NCI-H1694 treated with DMSO at 0.1 percent for 48 hours (cell line): ENCODE measurements around the gene RFTN1.

ENCODE experiments used
- DNase-seq: peaks from one replicate; lab custom pipeline; 2025; lab: John Stamatoyannopoulos, UW

Gene RFTN1

DNA sequence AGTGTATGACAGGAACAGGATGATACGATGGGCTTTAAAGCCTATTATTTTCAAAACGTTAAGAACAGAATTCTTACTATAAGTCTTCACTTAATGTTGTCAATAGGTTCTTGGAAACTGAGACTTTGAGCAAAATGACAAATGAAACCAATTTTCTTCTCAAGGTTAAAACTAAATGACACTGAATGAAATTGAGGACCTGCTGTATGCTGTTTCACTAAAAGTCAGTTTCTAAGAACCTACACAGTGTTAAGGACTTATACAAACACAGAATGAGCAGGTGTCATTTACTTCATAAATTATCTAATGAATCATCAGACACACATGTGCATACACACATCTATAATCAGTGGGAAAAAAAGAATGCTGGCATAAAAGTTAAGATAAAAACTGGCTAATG is 106.9 kb downstream of the RFTN1 start:
- DNase-seq = no peak

DNA sequence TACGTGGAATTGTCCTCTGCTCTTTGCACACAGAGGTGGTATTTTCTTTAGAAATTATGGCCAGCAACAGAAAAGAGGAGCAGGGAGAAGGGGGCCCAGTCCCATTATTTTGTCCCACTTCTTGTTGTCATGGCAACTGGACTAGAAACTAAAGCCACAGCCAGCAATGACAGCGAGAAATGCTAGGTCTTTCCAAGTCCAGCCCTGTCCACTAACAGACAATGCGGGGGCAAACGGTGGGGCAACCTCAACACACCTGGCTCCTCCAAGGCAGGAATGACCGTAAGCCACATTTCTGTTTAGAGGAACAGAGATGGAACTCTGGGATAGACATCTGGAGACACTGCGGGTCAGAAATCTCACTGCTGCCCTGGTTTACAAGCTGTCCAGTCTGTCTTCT is 107.3 kb downstream of the RFTN1 start:
- DNase-seq = no peak

DNA sequence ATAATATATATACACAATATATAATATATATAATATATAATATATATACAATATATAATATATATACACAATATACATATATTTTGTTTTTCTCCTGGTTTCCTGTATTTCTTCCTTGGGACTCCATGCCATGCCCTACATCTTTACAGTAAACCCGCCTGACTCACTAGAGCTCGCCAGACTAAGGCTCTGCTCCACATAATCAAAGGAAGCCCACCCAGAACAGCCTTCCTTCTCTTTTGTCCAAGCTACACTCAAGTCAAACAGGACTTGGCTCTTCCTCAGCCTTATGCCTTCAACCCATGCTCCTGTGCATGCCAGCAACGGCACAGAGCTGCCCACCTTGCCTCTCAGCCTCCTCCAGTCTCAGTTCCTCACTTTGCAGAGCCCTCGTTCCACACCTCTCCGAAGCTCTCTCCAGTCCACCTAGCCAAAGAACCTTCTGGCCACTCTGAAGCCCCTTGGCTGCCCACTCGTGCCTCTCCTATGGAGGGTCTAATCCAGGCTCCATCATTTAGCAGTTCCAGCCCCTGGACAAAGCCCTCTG is 109.1 kb downstream of the RFTN1 start:
- no peak for DNase-seq

DNA sequence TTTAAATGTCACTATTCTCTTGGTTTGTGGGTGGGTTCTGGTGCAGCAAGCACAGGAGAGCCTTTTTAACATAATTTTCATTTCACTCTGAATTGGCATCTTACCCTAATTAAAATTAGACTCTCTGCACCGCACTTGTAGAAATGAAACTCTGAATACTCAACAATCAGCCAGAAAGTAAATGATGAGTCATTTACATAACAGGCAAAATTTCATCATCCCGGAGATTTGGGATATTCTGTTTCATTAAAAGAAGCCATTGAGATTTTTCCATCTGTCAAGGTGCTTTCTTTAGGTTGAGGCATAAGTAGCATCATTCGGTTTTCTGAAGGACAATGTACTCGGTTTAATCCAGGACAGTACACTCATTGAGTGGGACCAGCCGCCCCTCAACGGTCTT is 111.0 kb downstream of the RFTN1 start:
- DNase-seq = no peak

DNA sequence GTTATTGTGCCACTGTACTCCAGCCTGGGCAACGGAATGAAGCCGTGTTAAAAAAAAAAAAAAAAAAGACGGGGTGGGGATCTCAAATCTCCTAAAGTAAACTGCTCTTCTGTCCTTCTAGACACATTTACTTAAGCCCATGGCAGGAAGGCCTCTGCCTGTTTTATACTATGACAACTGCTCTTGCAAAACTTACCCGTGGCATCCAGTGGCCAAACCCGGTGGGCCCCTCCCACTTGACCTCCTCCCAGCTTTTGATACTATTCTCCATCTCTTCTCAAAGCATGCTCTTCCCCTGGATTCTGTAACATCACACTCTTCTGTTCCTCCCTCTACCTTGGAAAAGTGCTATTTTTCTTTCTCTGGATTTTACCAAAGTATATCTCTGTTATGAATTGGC is 112.2 kb downstream of the RFTN1 start:
- no peak for DNase-seq

DNA sequence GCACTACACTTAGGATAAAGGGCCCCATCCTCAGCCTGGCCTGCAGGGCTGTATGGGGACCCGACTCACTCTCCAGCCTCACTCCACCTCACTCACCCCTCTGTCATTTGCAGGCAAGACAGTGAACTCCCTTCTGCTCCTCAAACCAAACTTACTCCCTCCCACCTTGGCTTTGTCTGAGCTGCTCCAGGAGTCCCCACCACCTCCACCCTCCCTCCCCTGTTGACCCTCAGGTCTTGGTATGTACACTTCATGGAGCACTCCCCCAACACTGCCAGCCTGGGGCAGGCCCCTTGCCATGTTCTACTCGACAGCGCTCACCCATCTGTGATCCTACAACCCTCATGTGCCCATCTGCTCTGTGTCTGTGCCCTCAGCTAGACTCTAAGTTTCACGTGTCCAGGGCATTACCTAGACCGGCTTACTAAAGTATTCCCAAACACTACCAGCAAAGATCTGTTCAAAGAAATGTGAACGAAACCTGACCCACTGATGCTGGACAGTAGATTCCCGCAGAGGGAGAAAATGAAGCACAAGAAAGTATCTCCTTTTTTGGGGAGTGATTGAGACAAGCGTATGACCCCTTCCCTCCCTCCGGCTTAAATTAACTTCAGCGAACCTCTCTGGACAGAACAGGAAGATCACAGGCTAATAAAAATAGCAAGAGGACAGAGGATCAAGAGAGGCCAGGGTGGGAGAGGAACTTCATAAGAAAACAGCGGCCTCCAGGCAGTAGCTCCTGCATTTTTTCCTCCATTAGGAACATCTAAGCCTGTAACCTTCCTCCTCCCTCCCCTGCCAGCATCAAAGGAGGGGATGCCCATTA is 113.2 kb downstream of the RFTN1 start:
- no peak for DNase-seq

DNA sequence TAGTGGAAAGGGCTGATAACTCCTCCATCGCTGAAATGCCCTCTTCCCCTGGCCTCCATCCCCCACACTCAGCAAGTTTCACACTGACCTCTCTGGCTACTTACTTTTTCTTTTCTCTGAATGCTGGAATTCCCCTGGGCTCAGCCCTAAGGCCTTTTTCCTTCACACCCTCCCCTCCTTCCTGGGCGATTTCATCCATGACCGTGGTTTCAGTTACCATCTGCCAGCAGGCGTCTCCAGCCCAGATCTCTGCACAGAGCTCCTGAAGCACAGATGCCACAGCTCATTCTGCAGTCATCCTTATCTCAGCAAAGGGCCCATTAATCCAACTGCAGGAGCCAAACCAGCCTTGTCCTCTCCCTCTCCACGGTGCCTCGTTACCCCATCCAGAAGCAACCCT is 114.0 kb downstream of the RFTN1 start:
- DNase-seq = peak; percentile 43

DNA sequence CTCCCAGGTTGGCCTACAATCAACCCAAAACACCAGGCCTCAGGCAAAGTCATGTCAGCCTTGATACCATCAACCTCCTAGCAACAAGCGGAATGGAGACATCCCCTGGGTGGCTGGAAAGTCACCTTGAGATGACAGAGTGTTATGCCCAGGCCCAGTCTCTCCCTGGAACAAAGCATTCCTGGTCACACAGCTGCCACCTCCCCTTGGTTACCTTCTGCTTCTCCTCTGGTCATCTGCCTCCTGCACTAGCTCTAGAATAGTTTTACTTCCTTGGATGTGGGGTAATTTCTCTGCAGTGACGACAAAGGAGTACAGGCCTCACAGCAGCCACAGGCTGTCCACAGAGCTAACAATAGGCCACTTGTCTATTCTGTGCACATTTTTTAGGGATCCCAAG is 114.9 kb downstream of the RFTN1 start:
- DNase-seq = no peak

DNA sequence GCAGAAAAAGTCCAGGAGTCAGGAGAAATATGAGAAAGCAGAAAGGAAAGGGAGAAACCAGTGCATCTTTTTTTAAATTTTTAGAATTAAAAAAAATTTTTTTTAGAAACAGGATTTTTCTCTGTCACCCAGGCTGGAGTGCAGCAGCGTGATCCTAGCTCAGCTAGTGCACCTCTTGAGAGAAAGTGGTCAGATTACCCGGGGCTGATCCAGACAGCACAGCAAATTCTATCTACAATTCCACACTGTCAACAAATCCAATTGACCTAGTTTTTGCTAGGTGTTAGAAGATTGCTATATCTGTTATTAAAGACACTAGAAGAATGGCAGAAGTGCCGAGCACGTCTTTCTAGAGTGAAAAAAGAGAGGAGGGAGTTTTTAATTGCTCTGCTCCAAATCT is 117.3 kb downstream of the RFTN1 start:
- DNase-seq = no peak

DNA sequence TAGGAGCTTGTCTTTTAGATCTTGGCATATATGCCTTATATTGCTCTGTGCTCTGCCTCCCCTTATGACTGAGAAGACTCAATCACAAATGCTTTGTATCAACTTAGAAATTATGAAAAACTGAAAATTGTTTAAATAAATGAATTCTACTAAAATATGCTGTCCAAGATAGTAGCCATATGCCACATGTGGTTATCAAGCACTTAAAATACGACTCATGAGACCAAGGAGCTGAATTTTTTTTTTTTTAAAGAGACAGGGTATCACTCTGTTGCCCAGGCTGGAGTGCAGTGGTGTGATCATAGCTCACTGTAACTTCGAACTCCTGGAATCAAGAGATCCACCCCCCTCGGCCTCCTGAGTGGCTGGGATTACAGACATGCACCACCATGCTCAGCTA is 118.3 kb downstream of the RFTN1 start:
- DNase-seq = no peak

DNA sequence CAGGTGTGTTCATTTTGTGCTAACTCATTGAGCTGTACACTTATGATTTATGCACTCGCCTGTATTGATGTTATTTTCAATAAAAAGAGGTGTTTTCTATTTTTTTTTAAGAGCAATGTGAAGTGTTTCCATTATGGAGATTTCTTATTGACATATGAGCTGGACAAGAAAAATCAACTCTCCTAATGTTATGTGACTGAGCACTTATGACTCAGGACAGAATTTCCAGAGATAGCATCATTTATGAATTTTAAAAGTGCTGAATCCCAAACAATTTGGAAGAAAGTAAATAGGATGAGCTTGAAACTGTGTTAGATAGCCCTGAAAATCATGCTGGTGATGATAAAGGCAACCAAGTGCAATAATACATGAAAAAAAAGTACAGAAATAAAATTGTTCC is 118.9 kb downstream of the RFTN1 start:
- no peak for DNase-seq

DNA sequence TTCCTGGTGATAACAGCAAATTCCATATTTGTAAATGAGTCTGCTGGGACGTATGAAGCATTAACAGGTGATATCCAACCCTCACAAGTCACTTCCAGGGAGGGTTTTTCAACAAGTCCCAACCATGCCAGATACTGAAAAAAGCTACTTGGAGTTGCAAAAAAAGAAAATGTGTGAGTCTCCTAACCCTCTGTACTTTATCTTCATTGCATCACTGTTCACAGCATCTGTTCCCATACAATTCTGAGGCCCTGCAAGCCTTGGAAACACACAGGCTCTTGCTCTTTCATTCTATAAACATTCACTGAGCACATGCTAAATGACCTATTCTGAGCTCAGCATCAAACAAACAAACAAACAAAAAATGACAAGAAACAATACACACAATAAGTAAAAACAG is 120.8 kb downstream of the RFTN1 start:
- no peak for DNase-seq

DNA sequence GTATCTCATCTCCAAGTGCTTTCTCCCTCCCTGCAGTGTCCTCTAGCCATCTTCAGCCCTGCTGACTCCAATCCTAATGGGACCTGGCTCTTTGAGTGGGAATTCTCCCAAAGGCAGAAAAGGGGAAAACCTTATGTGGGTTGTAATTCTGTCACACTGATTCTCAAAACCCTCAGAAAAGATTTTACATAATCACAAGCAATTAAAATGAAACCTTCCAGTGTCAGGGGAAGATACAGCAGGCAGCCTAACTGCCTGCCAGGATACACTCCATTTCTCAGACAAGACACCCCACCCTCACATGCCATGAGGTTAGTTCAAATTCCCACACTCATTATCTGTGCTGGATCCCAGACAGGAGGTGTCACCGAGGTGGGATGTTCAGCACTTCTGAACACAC is 121.4 kb downstream of the RFTN1 start:
- no peak for DNase-seq

DNA sequence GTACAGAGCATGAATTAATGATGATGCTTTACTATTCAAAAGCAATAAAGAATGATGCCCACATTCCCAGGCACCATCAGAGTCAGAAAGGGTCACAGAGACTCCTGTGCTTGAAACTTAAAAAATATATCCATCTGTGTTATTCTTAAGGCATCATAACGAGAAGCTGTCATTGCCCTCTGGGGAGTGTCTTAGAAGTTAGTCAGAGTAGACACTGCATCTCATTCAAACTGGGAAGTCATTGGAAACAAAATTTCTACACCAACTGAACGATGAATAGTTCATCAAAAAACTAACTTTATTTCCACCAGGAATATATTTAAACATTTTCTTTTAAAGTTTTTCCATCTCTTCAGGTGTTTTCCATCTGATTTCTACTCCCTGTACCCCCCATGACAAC is 122.9 kb downstream of the RFTN1 start:
- DNase-seq = no peak

DNA sequence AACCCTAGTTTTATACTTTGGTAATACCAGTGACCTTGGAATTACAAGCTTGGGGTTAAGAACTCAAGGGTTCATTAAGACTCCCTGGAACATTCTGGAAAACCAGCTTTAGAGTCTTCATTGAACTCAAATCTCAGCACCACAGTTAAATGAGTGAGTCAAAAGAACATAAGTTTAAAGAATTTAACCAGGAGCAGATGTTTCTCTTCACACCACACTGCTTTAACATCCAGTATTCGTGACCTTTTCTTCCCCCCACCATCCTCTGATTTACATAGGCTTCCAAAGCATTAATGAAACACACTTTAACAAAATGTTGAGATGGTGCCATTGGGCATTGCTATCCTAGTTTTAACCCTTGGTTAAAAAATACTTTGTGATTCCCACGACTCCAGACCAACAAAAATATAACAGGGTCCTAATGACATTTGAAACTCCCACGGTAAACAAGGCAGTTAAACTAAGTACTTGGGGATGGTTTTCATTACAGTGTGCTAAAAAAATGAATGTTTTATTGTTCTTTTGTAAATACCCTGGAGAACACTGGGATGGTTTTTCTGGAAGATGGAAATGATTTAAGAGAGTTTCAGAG is 124.6 kb downstream of the RFTN1 start:
- no peak for DNase-seq

DNA sequence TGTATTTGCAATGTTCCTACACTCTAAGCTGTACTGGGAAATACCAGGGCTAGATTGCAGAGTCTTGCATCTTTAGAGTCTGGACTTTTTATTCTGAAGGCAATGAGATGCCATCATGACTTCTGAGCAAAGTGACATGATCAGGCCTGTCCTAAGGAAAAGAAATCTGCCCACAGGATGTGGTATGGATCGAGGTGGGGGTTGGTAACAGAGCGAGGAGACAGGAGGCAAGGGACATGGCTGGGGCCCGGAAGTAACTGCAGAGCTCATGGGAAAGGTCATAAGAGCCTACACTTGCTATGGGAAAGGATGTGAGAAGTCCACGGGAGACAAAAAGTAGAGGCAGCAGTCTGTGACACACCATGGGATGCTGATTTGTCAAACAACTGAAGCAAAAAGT is 126.9 kb downstream of the RFTN1 start:
- no peak for DNase-seq

DNA sequence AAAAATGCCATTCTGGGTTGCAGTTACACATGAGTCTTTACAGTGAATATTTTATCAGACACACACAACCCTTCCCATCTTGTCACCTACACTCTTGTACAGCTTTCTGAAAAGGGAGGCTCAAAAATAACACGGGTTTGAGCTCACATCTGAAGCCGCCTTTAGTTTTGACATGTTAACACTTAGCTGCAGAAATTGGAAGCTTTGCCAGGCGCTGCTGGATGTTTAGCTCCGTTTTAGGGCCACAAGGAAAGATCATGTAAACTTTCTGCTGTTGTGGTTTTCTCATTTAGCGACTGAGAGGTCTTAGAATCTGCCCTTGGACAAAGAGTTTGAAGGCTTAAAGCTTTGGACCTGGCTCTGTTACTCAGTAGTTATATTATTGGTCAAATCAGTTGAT is 128.3 kb downstream of the RFTN1 start:
- DNase-seq = no peak

DNA sequence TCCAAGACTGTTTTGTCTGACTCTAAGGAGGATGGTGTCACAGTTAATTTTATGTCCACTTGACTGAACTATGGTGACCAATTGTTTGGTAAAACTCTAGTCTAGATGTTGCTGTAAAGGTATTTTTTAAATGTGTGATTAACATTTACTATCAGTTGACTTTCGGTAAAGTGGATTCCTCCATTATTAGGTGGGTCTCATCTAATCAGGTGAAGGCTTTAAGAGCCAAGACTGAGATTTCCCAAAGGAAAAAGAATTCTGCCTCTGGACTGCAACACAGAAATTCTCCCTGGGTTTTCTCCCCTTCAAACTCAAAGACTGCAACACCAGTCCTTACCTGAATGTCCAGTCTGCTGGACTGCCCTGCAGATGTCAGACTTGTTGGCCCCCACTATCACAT is 129.6 kb downstream of the RFTN1 start:
- no peak for DNase-seq

DNA sequence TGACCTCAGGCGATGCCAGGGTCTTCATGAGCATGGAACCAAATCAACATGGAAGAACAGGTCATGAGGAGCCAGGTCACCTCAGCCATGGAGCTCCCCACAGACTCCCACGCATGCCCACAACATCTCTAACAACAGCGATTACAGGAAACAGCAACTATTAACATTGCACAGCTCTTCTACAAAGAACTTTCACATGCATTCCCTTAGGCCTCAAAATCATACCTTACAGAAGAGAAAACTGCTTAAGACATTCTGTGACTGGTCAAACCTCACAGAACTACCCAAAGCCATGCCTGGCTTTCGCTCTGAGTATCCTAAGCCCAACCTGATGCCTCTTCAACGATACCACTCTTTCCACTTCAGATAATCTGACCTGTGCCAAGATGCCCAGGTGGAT is 130.7 kb downstream of the RFTN1 start:
- no peak for DNase-seq

DNA sequence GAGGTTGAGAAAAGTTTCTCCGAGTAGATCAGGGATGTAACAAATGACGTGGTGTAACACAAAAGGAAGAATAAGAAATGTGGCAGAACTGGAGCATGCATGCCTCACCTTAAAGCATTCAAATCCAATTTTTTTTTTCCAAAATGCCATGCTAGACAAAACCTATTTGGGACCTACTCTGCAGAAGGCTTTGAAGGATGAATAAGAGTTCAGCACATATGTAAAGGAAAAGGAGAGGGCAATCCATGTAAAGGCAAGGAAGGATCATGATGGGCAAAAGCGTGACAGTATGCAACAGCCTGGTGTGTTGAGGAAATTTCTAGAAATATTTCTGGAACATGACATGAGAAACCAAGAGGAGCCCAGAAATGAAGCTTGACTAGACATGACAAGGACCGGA is 132.1 kb downstream of the RFTN1 start:
- no peak for DNase-seq

DNA sequence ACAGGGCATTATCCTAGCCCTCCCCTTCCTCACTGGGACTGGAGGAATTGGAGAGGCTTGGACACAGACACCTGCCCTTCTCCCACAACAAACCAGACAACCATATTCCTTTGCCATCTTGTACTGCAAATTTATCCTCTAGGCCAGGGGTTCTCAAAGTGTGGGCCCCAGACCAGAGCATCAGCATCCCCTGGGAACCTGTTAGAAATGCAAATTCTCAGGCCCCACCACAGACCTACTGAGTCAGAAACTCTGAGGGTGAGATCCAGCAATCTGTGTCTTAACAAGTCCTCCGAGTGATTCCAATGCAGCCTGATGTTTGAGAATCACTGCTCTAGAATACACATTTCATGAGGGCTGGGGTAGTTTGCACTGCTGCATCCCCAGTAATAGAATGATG is 133.1 kb downstream of the RFTN1 start:
- DNase-seq = no peak

DNA sequence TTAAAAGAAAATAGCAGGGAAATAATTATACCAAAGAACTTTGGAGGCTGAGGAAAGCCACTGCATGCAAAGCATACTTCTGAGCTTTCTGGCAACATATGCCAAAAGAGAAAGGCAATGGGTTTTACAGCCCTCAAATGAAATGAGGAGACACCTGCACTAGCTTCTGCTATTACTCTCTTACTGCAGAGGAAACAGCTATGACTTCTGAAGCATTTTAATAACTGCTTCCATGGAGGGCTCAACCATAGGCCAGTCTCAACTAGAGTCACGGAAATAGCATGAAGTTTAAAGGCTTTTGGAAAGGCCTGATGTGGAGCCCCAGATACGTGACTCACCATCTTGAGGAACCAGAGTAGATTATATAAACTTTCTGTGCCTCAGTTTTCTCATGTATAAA is 133.7 kb downstream of the RFTN1 start:
- no peak for DNase-seq

DNA sequence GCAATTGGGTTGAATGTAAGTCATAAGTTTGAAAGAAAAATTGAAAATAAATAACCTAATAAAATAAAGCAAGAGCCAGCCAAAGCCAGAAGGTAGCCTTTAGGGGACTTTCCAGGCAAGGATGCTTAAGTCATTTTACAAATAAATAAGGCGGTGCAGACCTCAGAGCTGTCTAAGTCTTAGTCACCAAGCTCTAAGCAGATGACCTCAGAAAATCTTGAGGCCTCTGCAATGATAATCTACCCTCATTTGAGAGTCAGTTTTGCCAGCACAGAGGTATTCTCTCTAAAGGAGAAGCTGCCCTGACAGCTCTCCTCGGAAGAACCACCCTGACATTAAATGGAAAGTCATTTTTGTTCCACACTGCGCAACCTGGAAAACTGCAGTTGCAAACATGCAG is 134.6 kb downstream of the RFTN1 start:
- no peak for DNase-seq

DNA sequence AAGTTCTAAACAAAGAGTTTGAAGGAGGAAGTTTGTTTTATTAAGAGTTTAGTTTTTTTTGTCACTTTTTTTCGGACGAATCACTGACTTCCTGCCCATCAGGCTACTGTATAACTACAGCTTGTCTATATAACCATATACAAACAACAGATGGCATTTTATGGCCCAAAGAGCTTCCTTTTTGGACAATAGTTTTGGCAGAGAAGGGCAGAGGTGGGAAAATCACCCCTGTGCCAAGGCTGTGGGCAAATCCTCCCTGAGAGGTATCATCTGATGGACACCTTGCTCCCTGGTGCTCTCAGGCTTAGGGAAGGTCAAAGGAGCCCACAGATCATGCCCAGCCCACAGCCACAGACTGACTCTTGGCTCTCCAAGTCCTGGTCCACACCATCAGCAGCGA is 135.1 kb downstream of the RFTN1 start:
- DNase-seq = no peak
